ENCODE results near the gene ACTL8.

ACTL8 gene

GRCh38 chr1:17797478-17797877 lies 42.3 kb downstream of the ACTL8 start:
- FAIRE-seq (no peak), DNase-seq (ENCODE audit: extremely low spot score, insufficient read length, low read depth) (no peak)

- FAIRE-seq (no peak), DNase-seq (ENCODE audit: extremely low spot score, insufficient read length, low read depth) (no peak)
Observed at GRCh38 chr1:17798011-17798410, 42.9 kb downstream of the ACTL8 start.

- FAIRE-seq, result no peak
- DNase-seq (ENCODE audit: extremely low spot score, insufficient read length, low read depth), result no peak
Observed at GRCh38 chr1:17798799-17799382, 43.8 kb downstream of the ACTL8 start.

GRCh38 chr1:17799642-17800041 lies 44.5 kb downstream of the ACTL8 start:
- DNase-seq (ENCODE audit: extremely low spot score, insufficient read length, low read depth) (no peak), FAIRE-seq (no peak)

- no peak for FAIRE-seq
Observed at GRCh38 chr1:17802164-17802563, 47.0 kb downstream of the ACTL8 start.

GRCh38 chr1:17802945-17803344 lies 47.8 kb downstream of the ACTL8 start:
- FAIRE-seq, result no peak

More at GRCh38 chr1:17802164-17802563, 47.0 kb downstream of the ACTL8 start:
- DNase-seq (ENCODE audit: extremely low spot score, insufficient read length, low read depth), result no peak

DNA sequence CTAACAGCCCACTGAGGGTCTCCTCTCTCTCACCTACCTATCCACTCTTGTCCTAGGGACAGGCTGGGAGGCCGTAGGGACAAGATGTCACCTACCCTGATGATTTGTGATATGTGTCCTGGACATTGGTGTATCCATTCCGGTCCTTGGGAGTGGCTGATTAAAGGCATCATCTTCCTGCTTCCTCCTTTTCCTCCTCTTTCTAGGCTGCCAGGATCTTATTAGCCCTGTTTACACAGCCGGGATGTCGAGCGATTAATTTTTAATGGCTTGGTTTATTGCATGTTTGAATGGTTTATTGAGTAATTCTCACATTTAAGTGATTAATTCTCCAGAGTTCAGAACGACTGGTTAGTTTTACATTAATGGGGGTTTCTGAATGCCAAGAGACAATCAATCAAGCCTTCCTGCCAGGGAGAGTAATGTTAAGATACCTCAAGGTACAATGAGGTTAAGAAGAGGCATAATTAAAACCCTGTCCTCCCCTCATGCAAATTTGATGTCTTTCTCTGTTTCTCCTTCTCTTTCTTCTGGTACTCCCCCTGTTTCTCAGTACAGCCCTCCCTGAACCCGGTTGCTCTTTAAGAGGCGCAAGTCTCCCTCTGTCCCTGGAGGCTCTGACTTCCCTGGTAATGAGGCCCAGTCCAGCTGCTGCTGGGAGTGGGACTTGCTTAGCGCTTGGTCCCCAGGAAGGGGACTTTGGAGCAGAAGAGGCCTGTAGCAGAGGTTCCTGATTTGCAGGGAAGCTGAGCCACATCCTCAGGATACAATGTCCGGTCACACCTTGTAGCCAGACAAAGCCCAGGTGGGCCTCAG lies 50.9 kb downstream of the ACTL8 start:
- FAIRE-seq, result no peak
- no peak for DNase-seq (ENCODE audit: extremely low spot score, insufficient read length, low read depth)

More at GRCh38 chr1:17802945-17803344, 47.8 kb downstream of the ACTL8 start:
- DNase-seq (ENCODE audit: extremely low spot score, insufficient read length, low read depth), result no peak

- no peak for FAIRE-seq
Observed at GRCh38 chr1:17808816-17809215, 53.7 kb downstream of the ACTL8 start.

GRCh38 chr1:17810668-17811067 lies 55.5 kb downstream of the ACTL8 start:
- FAIRE-seq, result no peak
- no peak for DNase-seq (ENCODE audit: extremely low spot score, insufficient read length, low read depth)

More at GRCh38 chr1:17808816-17809215, 53.7 kb downstream of the ACTL8 start:
- DNase-seq (ENCODE audit: extremely low spot score, insufficient read length, low read depth), result no peak

- FAIRE-seq (no peak), DNase-seq (ENCODE audit: extremely low spot score, insufficient read length, low read depth) (no peak)
Observed at GRCh38 chr1:17816511-17816910, 61.4 kb downstream of the ACTL8 start.

- no peak for DNase-seq (ENCODE audit: extremely low spot score, insufficient read length, low read depth)
- no peak for FAIRE-seq
Observed at GRCh38 chr1:17819129-17819802, 64.1 kb downstream of the ACTL8 start.

- FAIRE-seq, result no peak
Observed at GRCh38 chr1:17820198-17820597, 65.1 kb downstream of the ACTL8 start.

GRCh38 chr1:17822741-17823426 lies 67.8 kb downstream of the ACTL8 start:
- DNase-seq (ENCODE audit: extremely low spot score, insufficient read length, low read depth), result no peak
- FAIRE-seq, result no peak

More at GRCh38 chr1:17820198-17820597, 65.1 kb downstream of the ACTL8 start:
- DNase-seq (ENCODE audit: extremely low spot score, insufficient read length, low read depth), result no peak

- FAIRE-seq (no peak), DNase-seq (ENCODE audit: extremely low spot score, insufficient read length, low read depth) (no peak)
Observed at GRCh38 chr1:17825273-17826164, 70.4 kb downstream of the ACTL8 start.

DNA sequence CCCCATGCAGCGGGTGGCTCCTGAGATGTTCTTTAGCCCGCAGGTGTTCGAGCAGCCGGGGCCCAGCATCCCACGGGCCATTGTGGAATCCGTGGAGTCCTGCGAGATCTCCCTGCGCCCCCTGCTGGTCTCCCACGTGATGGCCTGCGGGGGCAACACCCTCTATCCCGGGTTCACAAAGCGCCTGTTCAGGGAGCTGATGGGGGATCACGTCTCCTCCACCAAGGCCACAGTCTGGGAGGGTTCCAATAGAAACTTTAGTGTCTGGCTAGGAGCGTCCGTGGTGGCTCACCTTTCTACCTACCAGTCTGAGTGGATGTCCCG lies 71.0 kb downstream of the ACTL8 start:
- no peak for DNase-seq (ENCODE audit: extremely low spot score, insufficient read length, low read depth)

DNA sequence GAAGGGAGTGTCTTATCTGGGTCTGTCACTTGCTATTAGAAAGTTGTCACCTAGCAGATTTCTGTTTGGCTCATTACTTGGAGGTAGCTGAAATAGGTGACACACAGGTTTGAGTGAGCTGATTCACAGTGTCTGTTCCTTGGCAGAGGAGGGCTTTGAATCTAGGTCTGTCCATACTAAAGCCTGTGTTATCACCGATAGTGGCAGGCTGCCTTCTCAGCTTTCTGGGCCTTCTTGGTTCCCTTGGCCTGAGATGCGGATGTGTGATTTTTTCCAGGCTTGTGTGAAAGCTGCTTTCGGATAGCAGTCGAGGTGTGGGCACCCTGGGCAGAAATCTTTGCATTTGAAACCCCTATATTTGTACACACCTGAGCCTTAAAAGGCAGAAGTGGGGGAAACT lies 73.9 kb downstream of the ACTL8 start:
- no peak for DNase-seq (ENCODE audit: extremely low spot score, insufficient read length, low read depth)
- FAIRE-seq, result no peak

More for the DNA sequence above, 71.0 kb downstream of the ACTL8 start:
- FAIRE-seq, result no peak

DNA sequence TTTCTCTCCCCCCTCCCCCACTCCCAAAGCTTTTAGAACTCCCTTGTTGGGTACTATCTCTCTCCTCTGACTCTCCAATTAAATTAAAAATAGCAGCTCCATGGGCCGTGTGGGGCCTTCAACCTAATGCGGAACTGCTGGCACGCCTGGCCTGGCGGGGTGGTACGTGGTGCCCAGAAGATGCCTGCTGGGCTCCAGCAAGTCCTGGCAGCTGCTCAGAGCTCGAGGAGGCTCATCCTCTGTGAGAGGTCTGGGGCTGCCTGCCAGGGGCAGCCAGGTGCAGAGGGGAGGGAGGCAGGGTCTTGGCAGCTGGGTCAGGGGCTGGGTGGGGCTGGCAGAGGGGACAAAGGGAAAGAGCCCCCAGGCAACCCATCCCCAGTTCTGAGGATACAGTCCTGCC lies 74.4 kb downstream of the ACTL8 start:
- no peak for FAIRE-seq
- no peak for DNase-seq (ENCODE audit: extremely low spot score, insufficient read length, low read depth)

GRCh38 chr1:17831597-17831996 lies 76.5 kb downstream of the ACTL8 start:
- DNase-seq (ENCODE audit: extremely low spot score, insufficient read length, low read depth) (no peak), FAIRE-seq (no peak)

DNA sequence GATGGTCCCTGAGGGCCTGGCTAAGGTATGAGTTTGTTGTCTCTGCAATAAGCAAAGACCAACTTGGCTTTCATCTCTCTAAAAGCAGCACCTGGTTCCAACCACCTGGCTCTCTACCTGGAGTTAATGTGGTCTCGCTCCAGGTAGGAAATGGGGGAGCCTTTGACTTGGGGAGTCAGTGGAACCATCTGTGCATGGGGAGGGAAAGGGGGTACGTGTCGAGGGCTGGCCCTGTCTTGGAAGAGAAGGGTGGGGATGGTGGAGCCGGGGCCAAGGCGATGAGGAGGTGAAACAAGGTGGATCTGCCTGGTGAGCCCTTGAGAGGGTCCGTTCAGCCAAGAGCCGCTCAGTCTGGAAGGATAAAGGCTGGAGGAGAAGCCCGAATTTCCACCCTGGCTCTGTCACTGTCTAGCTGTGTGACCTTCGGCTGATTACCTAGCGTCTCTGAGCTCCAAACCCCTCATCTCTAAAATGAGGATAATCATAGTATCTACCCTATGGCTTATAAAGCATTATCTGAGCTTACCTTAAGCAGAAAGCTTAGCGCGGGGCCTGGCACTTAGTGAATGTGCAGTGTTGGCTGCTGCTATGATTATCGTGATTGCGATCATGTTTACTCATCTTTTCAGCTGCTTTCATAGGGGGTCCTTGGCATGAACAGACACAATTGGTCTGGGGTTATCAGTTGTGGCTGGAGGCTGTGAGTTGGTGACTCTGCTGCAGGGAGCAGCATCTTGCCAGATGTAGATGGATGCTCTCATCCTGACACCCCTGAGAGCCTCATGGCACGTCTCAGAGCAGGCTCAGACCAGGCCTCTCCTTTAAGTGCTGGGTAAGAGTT lies 78.7 kb downstream of the ACTL8 start:
- no peak for DNase-seq (ENCODE audit: extremely low spot score, insufficient read length, low read depth)
- FAIRE-seq, result no peak

All from GM18507 (cell line).